Activated CD4-positive, alpha-beta memory T cell treated with anti-CD3 and anti-CD28 coated beads for 36 hours (primary cell): ENCODE data around the gene RDH13. TPM values are rescaled to one million over a fixed set of nuclear protein-coding genes. Genes with fewer than 3 reads are reported as not detected.
A peak's percentile ranks its signal among the peaks of the same experiment; 100 is the strongest.
"Not testable (repeated sequence)": the region's sequence is repeated elsewhere in the genome, so short reads cannot be mapped to it uniquely, and the experiment has no call there.

Experiments used
- CTCF ChIA-PET: fragments of 350-600 bp; sonication (Branson Sonifier 250); formaldehyde crosslinking; loops from one replicate; lab custom pipeline; 2021; ENCODE audit warnings: antibody characterized with exemption, inconsistent platforms; lab: Charles Lee
- POLR2A ChIA-PET: fragments of 350-600 bp; sonication (Branson Sonifier 250); formaldehyde crosslinking; loops from one replicate; lab custom pipeline; 2021; ENCODE audit warnings: antibody characterized with exemption; lab: Charles Lee
- DNase-seq: peaks from one replicate; pipeline ENCODE4 v3.0.0-alpha.2; 2020
- H3K27ac Mint-ChIP-seq: one replicate; pipeline ENCODE4 v1.8.0; 2021; ENCODE audit warnings: mixed read lengths
- H3K27me3 Mint-ChIP-seq: one replicate; pipeline ENCODE4 v1.8.0; 2021; ENCODE audit warnings: mixed read lengths
- H3K36me3 Mint-ChIP-seq: one replicate; pipeline ENCODE4 v1.8.0; 2021; ENCODE audit warnings: mixed read lengths
- H3K4me1 Mint-ChIP-seq: one replicate; pipeline ENCODE4 v1.8.0; 2021; ENCODE audit warnings: low read depth, mixed read lengths
- H3K4me3 Mint-ChIP-seq: one replicate; pipeline ENCODE4 v1.8.0; 2021; ENCODE audit warnings: mild to moderate bottlenecking, mixed read lengths
- H3K9me3 Mint-ChIP-seq: one replicate; pipeline ENCODE4 v1.8.0; 2021; ENCODE audit warnings: mixed read lengths
- intact Hi-C: fragments of 100-400 bp; cut with micrococcal nuclease; formaldehyde crosslinking; loops from one replicate; pipeline ENCODE4 v1.15.1; 2023
- total RNA-seq, 2 experiments: library from RNA; stranded (reverse); gene quantifications; one replicate each; pipeline ENCODE4 v1.2.3, GENCODE V29; 2021

RDH13 gene
- total RNA-seq: 10 to 100 TPM; 11.0 to 12.8 TPM

GRCh38 chr19:55062735-55063491 is at the start of gene RDH13:
Gene RDH13 (minus strand): TSS chr19:55063148. CDS start chr19:55063032, 116 bp downstream.
- peaks cover 11% of the 10 kb centered on the region for H3K36me3 Mint-ChIP-seq
- POLR2A ChIA-PET: interaction anchor here (0.6 kb wide), 1 partner anchor 505 kb away, joined by 3 read pairs; no protein-coding TSS in a partner anchor
- H3K9me3 Mint-ChIP-seq: no peaks in the 10 kb centered on the region
- H3K4me1 Mint-ChIP-seq: peaks cover 8% of the 10 kb centered on the region
- intact Hi-C loops: loop anchor here (1.0 kb wide), 2 partner anchors 18 to 57 kb away; no protein-coding TSS in a partner anchor
- DNase-seq: peak; percentile 99
- peaks cover 12% of the 10 kb centered on the region for H3K27me3 Mint-ChIP-seq
- peak within 1 kb of the TSS; percentile 80 for H3K4me3 Mint-ChIP-seq
- CTCF ChIA-PET: interaction anchor here (0.6 to 1.2 kb wide), 5 partner anchors 16 to 103 kb away, joined by 3 to 5 read pairs (median 3); no protein-coding TSS in a partner anchor
- no peak within 1 kb of the TSS for H3K27ac Mint-ChIP-seq

- intact Hi-C loops: no loop called here
- ChIA-PET POLR2A (no interaction called here), CTCF (interaction anchor here (1.4 kb wide), 1 partner anchor 24 kb away, joined by 3 read pairs; no protein-coding TSS in a partner anchor)
- H3K27ac Mint-ChIP-seq: no peak overlapping the region
- H3K27me3 Mint-ChIP-seq: no peaks in the 10 kb centered on the region
- H3K36me3 Mint-ChIP-seq: peaks cover 24% of the 10 kb centered on the region
- no peak overlapping the region for H3K4me3 Mint-ChIP-seq
- DNase-seq: no peak
- peaks cover 19% of the 10 kb centered on the region for H3K4me1 Mint-ChIP-seq
- no peaks in the 10 kb centered on the region for H3K9me3 Mint-ChIP-seq
Observed at GRCh38 chr19:55112246-55112776, 49.4 kb upstream of the RDH13 start.

- Mint-ChIP-seq H3K4me3 (no peak overlapping the region), H3K9me3 (no peaks in the 10 kb centered on the region)
Observed at GRCh38 chr19:55111238-55111831, 48.4 kb upstream of the RDH13 start.

DNA sequence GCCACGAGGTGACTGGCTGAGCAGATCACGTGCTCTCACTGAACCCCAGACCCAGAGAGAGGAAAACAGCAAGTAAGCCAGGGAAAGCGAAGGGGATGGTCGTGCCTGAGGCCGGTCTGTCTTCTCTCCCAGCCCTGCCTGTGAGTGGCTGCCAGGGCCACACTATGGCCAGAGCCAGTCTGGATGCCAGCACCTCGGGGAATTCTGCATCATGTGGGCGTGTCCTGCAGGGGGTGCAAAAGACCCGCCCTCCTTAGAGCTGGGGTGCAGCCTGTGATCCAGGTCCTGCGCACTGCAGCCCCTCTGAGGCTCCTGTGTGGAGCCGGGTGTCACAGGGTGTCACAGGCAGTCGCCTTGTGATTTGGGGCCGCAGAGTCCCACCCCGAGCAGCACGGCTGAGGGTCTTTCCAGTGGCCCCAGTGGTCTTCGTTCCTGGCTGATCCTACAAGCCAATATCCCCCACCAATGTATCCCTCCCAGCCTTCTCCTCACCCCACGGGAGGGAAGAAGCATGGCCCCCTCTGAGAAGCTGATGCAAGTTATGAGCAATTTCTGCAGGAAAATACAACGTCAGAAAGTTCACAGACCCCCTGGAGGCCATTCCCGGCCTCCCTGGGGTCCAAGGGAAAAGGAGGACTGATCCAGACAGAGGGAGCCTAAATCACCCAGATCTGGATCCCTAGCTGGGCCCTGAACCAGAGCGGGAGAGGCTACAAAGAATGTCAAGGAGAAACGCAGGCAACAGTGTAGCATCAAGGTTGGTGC is 46.8 kb upstream of the RDH13 start:
- intact Hi-C loops: no loop called here
- no peak for DNase-seq
- H3K9me3 Mint-ChIP-seq: no peaks in the 10 kb centered on the region
- H3K27ac Mint-ChIP-seq: no peak overlapping the region
- H3K4me3 Mint-ChIP-seq: no peak overlapping the region
- POLR2A ChIA-PET: no interaction called here
- H3K27me3 Mint-ChIP-seq: no peaks in the 10 kb centered on the region
- H3K36me3 Mint-ChIP-seq: peaks cover 23% of the 10 kb centered on the region
- CTCF ChIA-PET: no interaction called here
- peaks cover 9% of the 10 kb centered on the region for H3K4me1 Mint-ChIP-seq

More at GRCh38 chr19:55111238-55111831, 48.4 kb upstream of the RDH13 start:
- POLR2A ChIA-PET: no interaction called here
- CTCF ChIA-PET: no interaction called here
- peaks cover 23% of the 10 kb centered on the region for H3K4me1 Mint-ChIP-seq
- no peak for DNase-seq
- H3K36me3 Mint-ChIP-seq: peaks cover 22% of the 10 kb centered on the region
- intact Hi-C loops: no loop called here
- H3K27me3 Mint-ChIP-seq: no peaks in the 10 kb centered on the region
- no peak overlapping the region for H3K27ac Mint-ChIP-seq

GRCh38 chr19:55107252-55107651 is 44.3 kb upstream of the RDH13 start:
- POLR2A ChIA-PET: not testable (repeated sequence)
- CTCF ChIA-PET: interaction anchor here (1.6 kb wide), 1 partner anchor 20 kb away, joined by 8 read pairs; no protein-coding TSS in a partner anchor

DNA sequence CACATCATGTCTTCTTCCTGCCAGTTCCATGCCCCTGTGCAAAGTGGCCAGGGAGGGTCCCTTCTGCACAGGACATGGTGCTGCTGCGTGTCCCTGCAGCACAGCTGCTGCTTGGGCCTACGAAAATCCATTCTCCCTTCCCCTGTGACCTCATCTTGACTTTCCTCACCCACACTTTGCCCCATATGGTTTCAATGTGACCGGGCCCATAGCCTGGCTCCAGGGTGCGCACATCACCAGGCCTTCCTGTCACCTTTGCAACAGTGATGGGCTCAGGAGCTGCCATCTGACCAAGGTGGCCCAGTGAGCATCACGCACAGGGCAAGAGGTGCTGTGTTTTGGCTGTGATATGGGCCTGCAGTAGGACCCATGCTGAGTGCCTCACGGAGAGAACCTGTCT is 43.6 kb upstream of the RDH13 start:
- DNase-seq: no peak
- H3K27me3 Mint-ChIP-seq: no peaks in the 10 kb centered on the region
- no peak overlapping the region for H3K27ac Mint-ChIP-seq
- POLR2A ChIA-PET: no interaction called here
- CTCF ChIA-PET: interaction anchor here (1.1 to 1.6 kb wide), 2 partner anchors 19 to 34 kb away, joined by 5 to 8 read pairs; no protein-coding TSS in a partner anchor
- peaks cover 3% of the 10 kb centered on the region for H3K4me1 Mint-ChIP-seq
- no peak overlapping the region for H3K4me3 Mint-ChIP-seq
- intact Hi-C loops: no loop called here
- peaks cover 37% of the 10 kb centered on the region for H3K36me3 Mint-ChIP-seq
- H3K9me3 Mint-ChIP-seq: peaks cover 2% of the 10 kb centered on the region

More at GRCh38 chr19:55107252-55107651, 44.3 kb upstream of the RDH13 start:
- H3K4me3 Mint-ChIP-seq, DNase-seq, H3K4me1 Mint-ChIP-seq, H3K27me3 Mint-ChIP-seq, H3K9me3 Mint-ChIP-seq, intact Hi-C loops, H3K27ac Mint-ChIP-seq: not testable (repeated sequence)
- peaks cover 35% of the 10 kb centered on the region for H3K36me3 Mint-ChIP-seq

GRCh38 chr19:55105237-55105636 is 42.3 kb upstream of the RDH13 start:
- H3K4me3 Mint-ChIP-seq: no peak overlapping the region
- CTCF ChIA-PET: no interaction called here
- POLR2A ChIA-PET: no interaction called here
- H3K27me3 Mint-ChIP-seq: no peaks in the 10 kb centered on the region
- peaks cover 2% of the 10 kb centered on the region for H3K9me3 Mint-ChIP-seq
- intact Hi-C loops: no loop called here
- H3K36me3 Mint-ChIP-seq: peaks cover 36% of the 10 kb centered on the region
- H3K27ac Mint-ChIP-seq: no peak overlapping the region
- peaks cover 3% of the 10 kb centered on the region for H3K4me1 Mint-ChIP-seq
- no peak for DNase-seq

- H3K4me3 Mint-ChIP-seq: no peak overlapping the region
- ChIA-PET POLR2A (no interaction called here), CTCF (no interaction called here)
- no peaks in the 10 kb centered on the region for H3K27me3 Mint-ChIP-seq
- H3K27ac Mint-ChIP-seq: no peak overlapping the region
- H3K36me3 Mint-ChIP-seq: peaks cover 24% of the 10 kb centered on the region
- peaks cover 2% of the 10 kb centered on the region for H3K9me3 Mint-ChIP-seq
- peaks cover 3% of the 10 kb centered on the region for H3K4me1 Mint-ChIP-seq
- DNase-seq: no peak
- intact Hi-C loops: no loop called here
Observed at GRCh38 chr19:55103190-55103589, 40.2 kb upstream of the RDH13 start.

GRCh38 chr19:55101261-55101660 is 38.3 kb upstream of the RDH13 start:
- CTCF ChIA-PET: no interaction called here

GRCh38 chr19:55099557-55100506 is 36.9 kb upstream of the RDH13 start:
- H3K36me3 Mint-ChIP-seq: peaks cover 18% of the 10 kb centered on the region
- H3K27ac Mint-ChIP-seq: no peak overlapping the region
- H3K4me1 Mint-ChIP-seq: no peaks in the 10 kb centered on the region
- DNase-seq: no peak
- ChIA-PET CTCF (interaction anchor here (0.9 kb wide), 1 partner anchor 10 kb away, joined by 3 read pairs; no protein-coding TSS in a partner anchor), POLR2A (no interaction called here)
- intact Hi-C loops: no loop called here
- H3K4me3 Mint-ChIP-seq: no peak overlapping the region
- H3K9me3 Mint-ChIP-seq: peaks cover 2% of the 10 kb centered on the region
- H3K27me3 Mint-ChIP-seq: no peaks in the 10 kb centered on the region

More at GRCh38 chr19:55101261-55101660, 38.3 kb upstream of the RDH13 start:
- Mint-ChIP-seq H3K9me3 (peaks cover 2% of the 10 kb centered on the region), H3K4me1 (no peaks in the 10 kb centered on the region), H3K27ac (no peak overlapping the region), H3K36me3 (peaks cover 20% of the 10 kb centered on the region), H3K27me3 (no peaks in the 10 kb centered on the region), H3K4me3 (no peak overlapping the region)
- no peak for DNase-seq
- intact Hi-C loops: no loop called here
- POLR2A ChIA-PET: no interaction called here
